SK-MEL-5 (cell line): ENCODE measurements around the gene FGF7. TPM values are rescaled to one million over a fixed set of nuclear protein-coding genes. Genes with fewer than 3 reads are reported as not detected.
"Not testable (repeated sequence)": the region's sequence is repeated elsewhere in the genome, so short reads cannot be mapped to it uniquely, and the experiment has no call there.

Source experiments
- DNase-seq: peaks from one replicate; pipeline ENCODE4 v3.0.0-alpha.2; 2016; ENCODE audit warnings: low read depth, low spot score
- in situ Hi-C: cut with HindIII; loops from 2 replicates; pipeline ENCODE4 v1.10.0; 2016; ENCODE audit warnings: low sequenced_read_pairs, high pct_unique_total_duplicates, low pct_unique_long_range_greater_than_20kb
- total RNA-seq: library from RNA; depleted of rRNA; stranded (reverse); fragments of >200 nt; shearing (Covaris generic); gene quantifications from 2 replicates; pipeline ENCODE4 v1.2.3, GENCODE V29; 2014

FGF7 gene
- total RNA-seq, 1 experiment from 2014 or later, result 20.3 TPM

DNA sequence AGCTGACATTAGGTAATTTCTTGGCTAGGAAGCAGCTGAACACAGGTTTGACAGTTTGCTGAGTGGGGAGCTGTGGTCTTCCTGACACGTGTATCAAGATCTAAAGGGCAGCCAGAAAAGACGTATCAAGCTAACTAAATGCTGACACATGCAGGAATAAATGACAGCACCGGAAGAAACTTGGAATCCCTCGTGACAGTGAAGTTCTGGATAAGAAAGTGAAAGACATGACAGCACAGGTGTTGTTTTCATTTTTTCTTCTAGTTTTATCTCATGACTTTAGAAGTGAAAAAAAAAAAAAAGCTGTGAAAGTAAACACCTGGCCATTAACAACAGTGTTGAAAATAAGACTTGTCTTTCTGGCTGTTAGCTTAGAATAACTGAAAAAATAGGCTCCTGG lies 48.7 kb downstream of the FGF7 start:
- DNase-seq, result no peak
- in situ Hi-C loops, result no loop called here

DNA sequence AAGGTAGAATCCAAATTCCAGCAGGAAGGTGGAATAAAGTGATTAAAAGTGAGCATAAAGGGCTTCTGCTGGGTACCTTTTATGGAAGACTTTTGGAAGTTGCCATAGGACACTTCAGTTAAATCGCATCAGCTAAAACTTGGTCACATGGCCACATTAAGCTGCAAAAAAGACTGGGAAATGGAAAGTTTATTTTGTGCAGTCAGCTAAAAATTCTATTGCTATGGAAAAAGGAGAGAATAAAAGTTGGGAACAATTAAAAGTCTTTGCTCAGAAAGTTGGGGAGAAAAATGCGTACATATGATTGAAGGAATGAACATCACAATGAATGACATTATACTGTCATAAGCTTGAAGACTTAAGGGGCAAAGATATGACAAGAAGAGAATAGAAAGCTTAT lies 49.3 kb downstream of the FGF7 start:
- no peak for DNase-seq
- in situ Hi-C loops, result no loop called here

DNA sequence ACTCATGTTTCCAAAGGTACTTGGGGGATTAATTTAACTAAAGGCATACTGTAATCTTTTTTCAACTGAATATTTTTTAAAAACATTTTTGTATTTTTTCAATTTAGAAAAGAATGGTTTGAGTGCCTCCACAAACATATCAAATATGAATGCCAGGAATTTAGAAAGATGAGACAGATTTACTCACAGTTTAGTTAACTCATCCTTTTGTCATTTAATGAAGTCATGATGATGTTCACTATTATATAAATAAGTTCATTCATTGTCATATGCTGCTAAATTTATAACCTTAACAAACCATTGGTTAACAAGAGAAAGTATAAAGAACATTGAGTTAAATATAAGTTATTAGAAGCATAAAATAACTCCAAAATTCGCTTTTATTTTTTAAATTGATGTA lies 50.0 kb downstream of the FGF7 start:
- no peak for DNase-seq
- in situ Hi-C loops, result no loop called here

DNA sequence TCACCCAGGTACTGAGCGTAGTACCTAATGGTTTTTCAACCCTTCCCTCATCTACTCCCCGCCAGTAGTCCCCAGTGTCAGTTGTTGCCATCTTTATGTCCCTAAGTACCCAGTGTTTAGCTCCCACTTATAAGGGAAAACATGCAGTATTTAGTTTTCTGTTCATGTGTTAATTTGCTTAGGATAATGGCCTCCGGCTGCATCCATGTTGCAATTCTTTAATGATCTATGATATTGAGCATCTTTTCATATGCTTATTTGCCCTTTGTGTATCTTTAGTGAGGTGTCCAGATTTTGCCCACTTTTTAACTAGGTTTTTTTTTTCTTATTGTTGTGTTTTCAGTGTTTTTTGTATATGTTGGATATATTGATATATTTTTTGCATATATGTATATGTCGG lies 55.0 kb downstream of the FGF7 start:
- in situ Hi-C loops, DNase-seq: not testable (repeated sequence)

DNA sequence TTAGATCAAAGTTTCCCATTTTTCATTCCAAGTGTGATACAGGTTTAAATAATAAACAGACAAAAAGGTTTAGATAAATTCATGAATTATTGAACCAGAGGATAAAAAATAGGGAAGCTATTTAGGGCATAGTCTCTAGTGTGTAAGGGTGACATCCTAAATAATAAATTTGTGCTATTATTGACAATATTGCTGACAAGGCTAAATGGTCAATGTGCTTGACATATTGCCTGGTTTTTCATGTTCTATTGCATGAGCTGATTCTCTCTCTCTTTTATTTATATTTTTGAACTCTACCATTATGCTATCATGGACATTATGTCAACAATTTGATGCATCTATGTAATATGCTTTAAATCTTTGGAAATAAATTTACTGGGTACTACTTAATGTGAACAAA lies 55.9 kb downstream of the FGF7 start:
- DNase-seq, in situ Hi-C loops: not testable (repeated sequence)

DNA sequence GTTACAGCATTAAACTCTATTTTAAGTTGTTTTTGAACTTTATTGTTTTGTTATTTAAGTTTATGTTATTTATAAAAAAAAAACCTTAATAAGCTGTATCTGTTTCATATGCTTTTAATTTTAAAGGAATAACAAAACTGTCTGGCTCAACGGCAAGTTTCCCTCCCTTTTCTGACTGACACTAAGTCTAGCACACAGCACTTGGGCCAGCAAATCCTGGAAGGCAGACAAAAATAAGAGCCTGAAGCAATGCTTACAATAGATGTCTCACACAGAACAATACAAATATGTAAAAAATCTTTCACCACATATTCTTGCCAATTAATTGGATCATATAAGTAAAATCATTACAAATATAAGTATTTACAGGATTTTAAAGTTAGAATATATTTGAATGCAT lies 62.4 kb downstream of the FGF7 start:
- peak; percentile 17 for DNase-seq
- in situ Hi-C loops, result not testable (repeated sequence)

DNA sequence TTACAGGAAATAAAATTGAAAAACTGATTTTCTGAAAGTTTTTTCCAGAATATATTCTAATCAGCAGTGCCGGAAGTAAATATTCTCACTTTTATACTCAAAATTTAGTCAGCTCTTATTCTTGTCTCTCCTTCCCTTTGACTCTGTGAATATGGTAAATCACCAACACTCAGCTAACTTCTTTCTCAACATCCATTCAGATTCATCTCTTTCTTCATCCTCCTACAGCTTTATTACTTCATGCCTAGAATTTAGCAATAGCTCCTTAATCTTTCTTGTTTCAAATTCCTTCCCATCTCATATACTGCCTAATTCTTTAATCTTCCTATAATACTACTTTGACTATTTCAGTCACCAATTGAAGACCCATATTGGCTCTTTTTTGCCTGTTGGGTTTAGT lies 67.9 kb downstream of the FGF7 start:
- in situ Hi-C loops, result no loop called here
- DNase-seq, result no peak

DNA sequence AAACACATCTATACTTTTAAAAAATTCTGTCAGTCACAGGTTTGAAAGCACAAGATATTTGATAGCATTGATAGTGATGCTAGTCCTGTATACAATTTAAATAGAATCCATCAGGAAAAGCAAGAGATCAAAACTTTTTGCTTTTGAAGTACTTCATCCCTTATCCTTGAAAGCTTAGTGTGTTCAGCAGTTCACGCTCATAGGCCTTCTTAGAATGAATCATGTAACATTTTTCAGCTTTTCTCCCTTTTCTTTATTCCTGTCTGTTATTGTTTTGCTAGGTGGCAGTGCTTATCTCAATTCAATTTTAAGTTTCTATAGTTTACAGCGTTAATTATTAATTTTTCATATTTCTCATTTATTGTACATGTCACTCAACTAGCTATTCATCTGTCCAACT lies 69.1 kb downstream of the FGF7 start:
- DNase-seq, result no peak
- in situ Hi-C loops, result no loop called here

DNA sequence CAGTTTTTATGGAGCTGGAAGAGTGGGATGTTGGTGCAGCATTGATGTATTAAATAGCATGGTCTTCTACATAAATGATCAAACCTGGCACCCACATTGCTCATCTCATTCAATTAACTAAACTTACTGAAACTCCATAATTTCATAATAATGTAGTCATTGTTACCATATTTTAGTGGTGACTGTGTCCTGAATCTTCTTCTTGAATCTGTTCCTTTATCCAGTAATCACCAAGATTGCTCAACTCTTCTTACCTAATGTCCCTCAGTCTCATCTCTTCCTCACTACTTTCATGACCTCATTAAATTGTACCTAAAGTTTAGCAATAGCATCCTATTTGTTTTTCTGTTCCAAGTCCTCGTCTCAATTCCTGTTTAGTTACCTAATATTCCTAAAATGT lies 69.8 kb downstream of the FGF7 start:
- in situ Hi-C loops, result no loop called here
- no peak for DNase-seq

DNA sequence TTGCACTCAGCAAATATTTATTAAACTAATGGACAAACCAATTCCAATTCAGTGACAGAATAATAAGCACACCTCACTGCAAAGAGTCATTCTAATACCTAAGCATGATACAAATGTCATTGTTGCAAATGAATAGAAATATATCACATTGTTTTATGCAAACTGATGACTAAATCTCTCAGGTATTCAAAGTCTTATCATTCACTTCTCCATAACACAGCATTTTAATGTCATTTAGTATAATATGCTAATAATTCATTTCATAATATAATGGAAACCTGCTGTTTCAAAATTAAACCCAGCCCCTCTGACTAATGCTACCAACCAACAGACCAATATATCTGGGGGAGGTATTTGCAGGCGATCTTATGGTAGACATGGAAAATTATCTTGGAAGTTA lies 71.8 kb downstream of the FGF7 start:
- in situ Hi-C loops, result no loop called here
- DNase-seq, result no peak

DNA sequence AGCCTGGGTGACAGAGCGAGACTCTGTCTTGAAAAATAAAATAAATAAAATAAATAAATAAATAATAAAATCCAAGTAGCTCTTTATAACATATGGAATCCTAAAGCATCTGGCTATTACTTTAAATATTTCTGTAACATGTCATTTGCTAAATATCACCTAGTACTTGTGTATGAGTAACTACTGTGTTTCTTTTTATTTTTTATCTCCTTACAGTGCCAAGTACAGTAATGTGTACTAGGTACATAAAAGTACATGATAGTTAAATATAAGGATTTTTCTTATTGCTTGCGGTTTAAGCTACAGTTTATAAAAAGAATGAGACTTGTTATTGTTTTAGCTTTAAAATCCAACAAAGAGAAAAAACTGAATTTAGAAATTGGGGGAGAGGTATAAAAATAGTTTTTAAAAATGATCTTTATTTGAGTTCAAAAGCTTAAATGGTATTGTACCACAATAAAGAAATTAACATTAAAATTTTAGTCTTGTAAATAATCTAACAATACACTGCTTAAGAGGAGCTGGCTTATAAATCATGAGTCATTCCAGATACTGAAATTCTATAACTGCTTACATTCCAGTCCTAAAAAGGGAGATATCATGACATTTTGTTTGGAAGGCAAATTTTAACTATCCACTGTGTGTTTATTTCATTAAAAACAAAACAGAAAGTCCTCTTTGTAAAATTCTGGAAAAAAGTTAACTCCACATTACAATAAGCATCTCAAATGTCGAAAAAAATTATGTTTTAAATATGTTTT lies 73.1 kb downstream of the FGF7 start:
- in situ Hi-C loops, result no loop called here
- no peak for DNase-seq

DNA sequence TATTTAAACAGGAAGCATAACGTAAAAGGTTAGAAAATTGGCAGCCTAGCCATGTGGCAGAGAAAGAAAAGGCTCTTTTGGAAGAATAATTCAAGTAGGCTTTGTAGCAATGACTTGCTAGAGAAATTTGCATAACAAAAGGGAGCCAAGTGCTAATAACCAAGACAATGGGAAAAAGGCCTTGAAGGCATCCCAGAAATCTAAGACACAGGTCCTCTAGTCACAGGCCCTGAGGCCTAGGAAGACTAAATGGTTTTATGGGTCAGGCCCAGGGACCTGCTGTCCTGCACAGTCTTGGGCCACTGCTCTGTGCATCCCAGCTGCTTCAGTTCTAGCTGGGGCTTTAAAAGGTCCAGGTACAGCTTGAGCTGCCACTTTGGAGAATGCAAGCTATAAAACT lies 78.5 kb downstream of the FGF7 start:
- no peak for DNase-seq
- in situ Hi-C loops, result no loop called here

DNA sequence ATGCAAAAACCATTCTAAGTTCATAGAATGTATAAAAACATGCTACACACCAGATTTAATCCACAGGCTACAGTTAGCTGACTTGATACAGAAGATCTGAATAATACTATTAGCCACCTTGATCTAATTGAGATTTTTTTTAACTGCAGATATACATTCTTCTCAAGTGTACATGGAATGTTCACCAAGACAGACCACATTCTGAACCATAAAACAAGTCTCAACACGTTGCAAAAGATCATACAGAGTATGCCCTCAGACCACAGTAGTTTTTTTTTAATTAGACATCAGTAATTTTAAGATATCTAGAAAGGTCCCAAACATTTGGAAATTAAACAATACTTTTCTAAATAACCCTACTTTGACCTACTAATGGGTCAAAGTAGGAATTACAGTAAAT lies 83.3 kb downstream of the FGF7 start:
- in situ Hi-C loops, result no loop called here
- no peak for DNase-seq

DNA sequence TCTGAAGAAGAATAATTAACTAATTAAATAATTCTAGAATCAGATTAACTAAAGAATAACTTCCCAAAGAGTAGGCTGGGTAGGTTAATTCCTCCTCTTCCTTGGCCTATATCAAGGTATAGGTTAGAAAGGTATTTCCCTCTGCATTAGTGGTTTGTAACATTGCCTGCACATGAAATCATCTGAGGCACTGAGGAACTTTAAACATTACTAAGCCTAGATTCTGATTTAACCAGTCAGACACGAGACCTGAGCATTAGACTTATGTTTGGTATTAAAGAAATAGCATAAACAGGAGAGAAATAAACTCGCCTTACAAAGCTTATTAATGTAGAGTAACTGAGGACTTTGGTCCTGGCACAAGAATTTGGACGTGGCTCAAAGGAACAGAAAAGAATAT lies 84.2 kb downstream of the FGF7 start:
- no peak for DNase-seq
- in situ Hi-C loops, result no loop called here

DNA sequence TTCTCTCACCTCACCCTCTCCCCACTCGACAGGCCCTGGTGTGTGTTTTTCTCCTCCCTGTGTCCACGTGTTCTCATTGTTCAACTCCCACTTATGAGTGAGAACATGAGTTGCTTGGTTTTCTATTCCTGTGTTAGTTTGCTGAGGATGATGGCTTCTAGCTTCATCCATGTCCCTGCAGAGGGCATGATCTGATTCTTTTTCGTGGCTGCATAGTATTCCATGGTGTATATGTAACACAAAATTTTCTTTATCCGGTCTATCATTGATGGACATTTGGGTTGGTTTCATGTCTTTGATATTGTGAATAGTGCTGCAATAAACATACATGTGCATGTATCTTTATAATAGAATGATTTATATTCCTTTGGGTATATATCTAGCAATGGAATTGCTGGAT lies 89.7 kb downstream of the FGF7 start:
- DNase-seq, in situ Hi-C loops: not testable (repeated sequence)

DNA sequence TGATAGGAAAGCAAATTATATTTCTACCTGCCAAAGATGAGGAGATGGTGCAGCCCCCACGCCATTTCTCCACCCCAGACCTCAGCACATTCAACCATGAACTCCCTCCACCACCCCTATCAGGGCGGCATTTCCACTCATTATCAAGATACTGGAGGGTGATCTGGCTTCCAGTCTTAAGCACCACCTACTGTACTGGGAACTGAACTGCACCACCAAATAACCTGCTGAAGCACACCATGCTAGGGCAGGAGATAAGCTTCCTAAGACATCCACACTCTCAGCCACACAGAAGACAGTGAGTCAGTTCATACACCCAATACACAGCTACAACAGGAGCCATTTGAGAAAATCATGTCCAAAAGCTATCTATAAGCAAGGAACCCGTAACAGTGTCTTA lies 98.8 kb downstream of the FGF7 start:
- in situ Hi-C loops, result no loop called here
- peak; percentile 76 for DNase-seq

DNA sequence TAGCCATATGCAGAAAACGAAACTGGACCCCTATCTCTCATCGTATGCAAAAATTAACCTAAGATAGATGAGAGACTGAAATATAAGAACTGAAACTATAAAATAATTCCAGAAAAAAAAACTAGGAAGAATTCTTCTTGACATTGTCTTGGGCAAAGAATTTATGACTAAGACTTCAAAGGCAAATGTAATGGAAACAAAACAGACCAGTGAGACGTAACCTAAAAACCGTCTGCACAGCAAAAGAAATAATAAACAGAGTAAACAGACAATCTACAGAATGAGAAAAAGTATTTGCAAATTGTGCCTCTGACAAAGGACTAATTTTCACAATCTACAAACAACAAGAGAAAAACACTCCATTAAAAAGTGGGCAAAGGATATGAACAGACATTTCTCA lies 105.2 kb downstream of the FGF7 start:
- in situ Hi-C loops, result no loop called here
- DNase-seq, result no peak

DNA sequence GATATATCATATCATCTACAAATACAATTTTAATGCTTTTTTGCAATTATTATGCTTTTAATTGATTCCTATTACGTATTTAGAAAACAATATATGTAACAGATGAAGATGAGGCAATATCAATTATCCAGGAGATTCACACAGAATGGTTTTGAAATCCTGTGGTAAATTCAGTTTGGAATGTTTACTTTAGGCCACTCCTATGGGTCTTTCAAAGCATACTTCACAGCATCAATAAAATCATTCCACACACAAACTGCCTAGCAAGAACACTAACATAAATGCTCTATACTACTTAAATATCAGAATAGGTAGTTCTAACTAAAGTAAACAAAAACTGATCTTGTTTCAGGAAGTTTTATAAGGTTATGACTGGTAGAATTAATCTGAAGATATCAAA lies 107.0 kb downstream of the FGF7 start:
- DNase-seq, result no peak
- in situ Hi-C loops, result no loop called here
